ENCODE measurements around the gene CFAP46.

DNA sequence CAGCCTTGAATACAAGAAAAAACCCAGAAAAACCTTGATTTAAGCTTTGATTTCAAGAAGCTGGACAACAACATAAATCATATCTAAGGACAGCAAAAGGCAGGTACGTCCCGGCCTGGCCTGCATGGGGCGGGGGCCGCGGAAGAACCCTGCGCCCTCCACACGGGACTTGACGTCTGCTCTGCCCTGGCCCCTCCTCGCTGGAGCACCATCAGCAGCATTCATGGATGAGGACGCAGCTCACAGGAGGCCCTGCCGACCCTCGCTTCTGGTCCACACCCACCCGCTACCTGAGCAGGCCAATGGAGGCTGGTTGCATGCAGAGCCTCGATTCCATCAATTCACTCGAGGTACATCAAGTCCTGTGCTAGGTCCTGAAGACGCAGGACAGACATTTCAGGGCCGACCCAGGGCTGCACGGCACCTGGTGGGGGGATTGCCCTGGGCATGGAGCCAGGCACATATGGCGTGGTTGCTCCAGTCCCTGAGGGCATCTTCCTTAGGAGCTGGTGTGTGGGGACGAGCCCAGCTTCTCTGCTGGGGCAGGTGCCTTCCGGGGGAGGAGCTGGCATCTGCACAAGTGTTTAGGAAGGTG lies 93.3 kb downstream of the CFAP46 start:
- TF ChIP-seq, protein P1, sequence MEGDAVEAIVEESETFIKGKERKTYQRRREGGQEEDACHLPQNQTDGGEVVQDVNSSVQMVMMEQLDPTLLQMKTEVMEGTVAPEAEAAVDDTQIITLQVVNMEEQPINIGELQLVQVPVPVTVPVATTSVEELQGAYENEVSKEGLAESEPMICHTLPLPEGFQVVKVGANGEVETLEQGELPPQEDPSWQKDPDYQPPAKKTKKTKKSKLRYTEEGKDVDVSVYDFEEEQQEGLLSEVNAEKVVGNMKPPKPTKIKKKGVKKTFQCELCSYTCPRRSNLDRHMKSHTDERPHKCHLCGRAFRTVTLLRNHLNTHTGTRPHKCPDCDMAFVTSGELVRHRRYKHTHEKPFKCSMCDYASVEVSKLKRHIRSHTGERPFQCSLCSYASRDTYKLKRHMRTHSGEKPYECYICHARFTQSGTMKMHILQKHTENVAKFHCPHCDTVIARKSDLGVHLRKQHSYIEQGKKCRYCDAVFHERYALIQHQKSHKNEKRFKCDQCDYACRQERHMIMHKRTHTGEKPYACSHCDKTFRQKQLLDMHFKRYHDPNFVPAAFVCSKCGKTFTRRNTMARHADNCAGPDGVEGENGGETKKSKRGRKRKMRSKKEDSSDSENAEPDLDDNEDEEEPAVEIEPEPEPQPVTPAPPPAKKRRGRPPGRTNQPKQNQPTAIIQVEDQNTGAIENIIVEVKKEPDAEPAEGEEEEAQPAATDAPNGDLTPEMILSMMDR (conservative IDR thresholded peaks at IDR 0.05 in 1 of 2, IDR thresholded peaks at IDR 0.05 in 1 of 2; ENCODE audit: extremely low read depth in 1 of 2, insufficient read depth in 1 of 2, low read depth in 1 of 2, low read length in 2 of 2): no peak
- TF ChIP-seq EZH2 (IDR thresholded peaks at IDR 0.05; ENCODE audit: borderline replicate concordance, low read length): no peak
